ENCODE results near the gene ATP8A2.

ATP8A2 gene

GRCh38 chr13:25380741-25381324 is 9.1 kb downstream of the ATP8A2 start:
- in situ Hi-C loops (cut with HindIII; ENCODE audit: low sequenced_read_pairs) = no loop called here

- in situ Hi-C loops (cut with HindIII; ENCODE audit: low sequenced_read_pairs) = no loop called here
These were observed 13.1 kb downstream of the ATP8A2 start for GRCh38 chr13:25384758-25385410.

- in situ Hi-C loops (cut with HindIII; ENCODE audit: low sequenced_read_pairs) = no loop called here
These were observed 20.2 kb downstream of the ATP8A2 start for GRCh38 chr13:25391932-25392331.

- in situ Hi-C loops (cut with HindIII; ENCODE audit: low sequenced_read_pairs) = no loop called here
These were observed 22.8 kb downstream of the ATP8A2 start for GRCh38 chr13:25394402-25395060.

- in situ Hi-C loops (cut with HindIII; ENCODE audit: low sequenced_read_pairs) = no loop called here
These were observed 26.0 kb downstream of the ATP8A2 start for GRCh38 chr13:25397763-25398162.

GRCh38 chr13:25400925-25401324 is 29.2 kb downstream of the ATP8A2 start:
- in situ Hi-C loops (cut with HindIII; ENCODE audit: low sequenced_read_pairs) = no loop called here

GRCh38 chr13:25401958-25402357 is 30.2 kb downstream of the ATP8A2 start:
- in situ Hi-C loops (cut with HindIII; ENCODE audit: low sequenced_read_pairs) = no loop called here

- in situ Hi-C loops (cut with HindIII; ENCODE audit: low sequenced_read_pairs) = no loop called here
These were observed 34.6 kb downstream of the ATP8A2 start for GRCh38 chr13:25406377-25406776.

GRCh38 chr13:25409938-25410337 is 38.2 kb downstream of the ATP8A2 start:
- in situ Hi-C loops (cut with HindIII; ENCODE audit: low sequenced_read_pairs) = no loop called here

GRCh38 chr13:25415241-25415640 is 43.5 kb downstream of the ATP8A2 start:
- in situ Hi-C loops (cut with HindIII; ENCODE audit: low sequenced_read_pairs) = no loop called here

- in situ Hi-C loops (cut with HindIII; ENCODE audit: low sequenced_read_pairs) = no loop called here
These were observed 45.8 kb downstream of the ATP8A2 start for GRCh38 chr13:25417535-25417934.

GRCh38 chr13:25420161-25420560 is 48.4 kb downstream of the ATP8A2 start:
- in situ Hi-C loops (cut with HindIII; ENCODE audit: low sequenced_read_pairs) = no loop called here

GRCh38 chr13:25421612-25422011 is 49.8 kb downstream of the ATP8A2 start:
- in situ Hi-C loops (cut with HindIII; ENCODE audit: low sequenced_read_pairs) = no loop called here

GRCh38 chr13:25422153-25422552 is 50.4 kb downstream of the ATP8A2 start:
- in situ Hi-C loops (cut with HindIII; ENCODE audit: low sequenced_read_pairs) = no loop called here

- in situ Hi-C loops (cut with HindIII; ENCODE audit: low sequenced_read_pairs) = no loop called here
These were observed 52.1 kb downstream of the ATP8A2 start for GRCh38 chr13:25423831-25424230.

- in situ Hi-C loops (cut with HindIII; ENCODE audit: low sequenced_read_pairs) = no loop called here
These were observed 57.7 kb downstream of the ATP8A2 start for GRCh38 chr13:25429466-25429865.

GRCh38 chr13:25432691-25433090 is 60.9 kb downstream of the ATP8A2 start:
- in situ Hi-C loops (cut with HindIII; ENCODE audit: low sequenced_read_pairs) = no loop called here

GRCh38 chr13:25440061-25440460 is 68.3 kb downstream of the ATP8A2 start:
- in situ Hi-C loops (cut with HindIII; ENCODE audit: low sequenced_read_pairs) = no loop called here

GRCh38 chr13:25446261-25446660 is 74.5 kb downstream of the ATP8A2 start:
- in situ Hi-C loops (cut with HindIII; ENCODE audit: low sequenced_read_pairs) = no loop called here

GRCh38 chr13:25447396-25447795 is 75.6 kb downstream of the ATP8A2 start:
- in situ Hi-C loops (cut with HindIII; ENCODE audit: low sequenced_read_pairs) = no loop called here

GRCh38 chr13:25453850-25454365 is 82.1 kb downstream of the ATP8A2 start:
- in situ Hi-C loops (cut with HindIII; ENCODE audit: low sequenced_read_pairs) = no loop called here

- in situ Hi-C loops (cut with HindIII; ENCODE audit: low sequenced_read_pairs) = no loop called here
These were observed 83.4 kb downstream of the ATP8A2 start for GRCh38 chr13:25455146-25455545.

Data from DLD1 (cell line).